K562 (cell line): ENCODE data around the gene DUS1L. TPM values are rescaled to one million over a fixed set of nuclear protein-coding genes. Genes with fewer than 3 reads are reported as not detected.

Experiments
- CHD2 ChIP-seq: IDR thresholded peaks from 2 replicates; pipeline ENCODE4 v1.6.1; 2011; ENCODE audit warnings: low read depth, low read length
- CTBP1 ChIP-seq: fragments of 450-650 bp; IDR thresholded peaks from 2 replicates; pipeline ENCODE4 v1.6.1; 2016; ENCODE audit warnings: borderline replicate concordance
- ELF4 ChIP-seq: fragments of 450-650 bp; formaldehyde crosslinking; IDR thresholded peaks from 2 replicates; pipeline ENCODE4 v1.4.0; 2022; ENCODE audit warnings: missing genetic modification characterization
- GABPA ChIP-seq: fragments of 200-800 bp; sonication (Bioruptor generic); conservative IDR thresholded peaks from 2 replicates; pipeline ENCODE4 v1.6.1; 2016; ENCODE audit warnings: low read depth, missing genetic modification characterization, missing compliant biosample characterization
- HMBOX1 ChIP-seq: sonication (generic); IDR thresholded peaks from 2 replicates; pipeline ENCODE4 v1.6.1; 2016
- HNRNPL ChIP-seq: fragments of 200-400 bp; formaldehyde crosslinking; IDR thresholded peaks from 2 replicates; pipeline ENCODE4 v1.6.1; 2017; ENCODE audit warnings: low read depth, mild to moderate bottlenecking, low read length
- KLF13 ChIP-seq: fragments of 450-650 bp; IDR thresholded peaks from 2 replicates; pipeline ENCODE4 v1.6.1; 2016; ENCODE audit warnings: missing genetic modification characterization, low read depth, mild to moderate bottlenecking, missing compliant biosample characterization, moderate library complexity, borderline replicate concordance
- MEF2A ChIP-seq: IDR thresholded peaks from 2 replicates; pipeline ENCODE4 v1.6.1; 2011; ENCODE audit warnings: low read depth, mild to moderate bottlenecking, low read length, moderate library complexity; ENCODE audit not compliant: control insufficient read depth
- NCOA4 ChIP-seq: fragments of 450-650 bp; IDR thresholded peaks from 2 replicates; pipeline ENCODE4 v1.6.1; 2018; ENCODE audit warnings: mild to moderate bottlenecking; ENCODE audit not compliant: partially characterized antibody
- RNF219 ChIP-seq: fragments of 250-450 bp; sonication (Bioruptor Pico); IDR thresholded peaks from 2 replicates; pipeline ENCODE4 v1.5.0; 2022; ENCODE audit warnings: mild to moderate bottlenecking
- U2AF1 ChIP-seq: fragments of 200-400 bp; formaldehyde crosslinking; optimal IDR thresholded peaks from 2 replicates; pipeline ENCODE3; 2017; ENCODE audit warnings: mild to moderate bottlenecking, low read depth, low read length, moderate library complexity
- ZBED1 ChIP-seq: IDR thresholded peaks from 2 replicates; pipeline ENCODE4 v1.6.1; 2014
- ZBTB11 ChIP-seq, 3 experiments: fragments of 200-800 bp in 1 of 3; fragments of 250-450 bp in 1 of 3; fragments of 450-650 bp in 1 of 3; sonication (Bioruptor Pico) in 1 of 3; sonication (Bioruptor generic) in 1 of 3; formaldehyde crosslinking in 1 of 3; IDR thresholded peaks; 2 replicates each; pipeline versions ENCODE4 v1.6.1 to v1.8.0; 2016 to 2022; ENCODE audit warnings: mild to moderate bottlenecking in 2 of 3, missing genetic modification characterization in 2 of 3, missing compliant biosample characterization in 1 of 3, moderate library complexity in 1 of 3
- ZFX ChIP-seq: sonication (generic); formaldehyde crosslinking; IDR thresholded peaks from 2 replicates; pipeline ENCODE4 v1.8.0; 2022; ENCODE audit warnings: mild to moderate bottlenecking, missing genetic modification reagents, moderate library complexity
- ZKSCAN1 ChIP-seq: fragments of 150-350 bp; IDR thresholded peaks from 2 replicates; pipeline ENCODE4 v1.6.1; 2016; ENCODE audit warnings: low read depth, low read length
- ZNF212 ChIP-seq: fragments of 450-650 bp; formaldehyde crosslinking; IDR thresholded peaks from 2 replicates; pipeline ENCODE4 v1.4.0; 2020; ENCODE audit warnings: mild to moderate bottlenecking
- ZNF232 ChIP-seq: sonication (generic); formaldehyde crosslinking; IDR thresholded peaks from 2 replicates; pipeline ENCODE4 v1.8.0; 2022; ENCODE audit warnings: mild to moderate bottlenecking, missing genetic modification reagents
- ZNF311 ChIP-seq: fragments of 250-450 bp; sonication (Bioruptor Pico); IDR thresholded peaks from 2 replicates; pipeline ENCODE4 v1.4.0; 2020; ENCODE audit warnings: mild to moderate bottlenecking, moderate library complexity
- ZNF354B ChIP-seq: fragments of 250-450 bp; sonication (Bioruptor Pico); IDR thresholded peaks from 2 replicates; pipeline ENCODE4 v1.4.0; 2020
- ZNF57 ChIP-seq: fragments of 450-650 bp; formaldehyde crosslinking; IDR thresholded peaks from 2 replicates; pipeline ENCODE4 v1.4.0; 2020; ENCODE audit warnings: mild to moderate bottlenecking, moderate library complexity
- polyA plus RNA-seq, 8 experiments: library from polyadenylated mRNA; depleted of rRNA in 4 of 8; stranded (reverse) in 5 of 8; unstranded in 3 of 8; fragments of >200 nt; fragmentation: Nextera tagmentation in 2 of 8; fragmentation: Illumina TruSeq in 1 of 8; extraction: Ambion mirVana in 2 of 8; extraction: Trizol in 1 of 8; gene quantifications; 2 replicates each; pipeline versions ENCODE4 v1.2.1 to v1.2.3, GENCODE V29; 2011 to 2014; ENCODE audit warnings: inconsistent platforms in 1 of 8, missing spikeins in 1 of 8
- total RNA-seq, 7 experiments: library from RNA; depleted of rRNA in 6 of 7; stranded (reverse); fragments of >200 nt in 6 of 7; fragmentation: Illumina TruSeq in 2 of 7; extraction: Trizol in 2 of 7; gene quantifications; 2 replicates each; pipeline versions ENCODE4 v1.2.1 to v1.2.3, GENCODE V29; 2011 to 2021; ENCODE audit warnings: low replicate concordance in 1 of 7

DUS1L gene
- total and polyA plus RNA-seq, 9 of the 15 experiments (the other 6 are each of a cell fraction or from before 2014, with no cell fraction given) = 7.8 to 210 (median 83.9) TPM

GRCh38 chr17:82065638-82066303 is at the start of gene DUS1L (continued):
- TF ChIP-seq RNF219 (no peak), ZNF57 (0 out of 2 replicates have a peak, but pooled peaks have one; percentile 31), ZNF232 (no peak), CHD2 (peak; percentile 5; the same call in 1 of the 2 replicates), NCOA4 (no peak), ZBTB11 (CRISPR knock-in tag; IDR thresholded peaks at IDR 0.05) (peak; percentile 99 to 100 (median 99)), KLF13 (tag) (0 out of 2 replicates have a peak, but pooled peaks have one; percentile 34), ZBED1 (0 out of 2 replicates have a peak, but pooled peaks have one; percentile 57), CTBP1 (peak; percentile 91), ZNF354B (CRISPR knock-in tag) (no peak), ELF4 (0 out of 2 replicates have a peak, but pooled peaks have one; percentile 56), MEF2A (0 out of 2 replicates have a peak, but pooled peaks have one; percentile 43), ZNF311 (CRISPR knock-in tag) (0 out of 2 replicates have a peak, but pooled peaks have one; percentile 19), HNRNPL (peak; percentile 80; the same call in 1 of the 2 replicates), ZNF212 (0 out of 2 replicates have a peak, but pooled peaks have one; percentile 57), ZKSCAN1 (peak; percentile 66; the same call in 1 of the 2 replicates), GABPA (peak; percentile 100), U2AF1 (peak; percentile 57), HMBOX1 (no peak), ZFX (peak; percentile 93)
